Lung (tissue), 12 donors: ENCODE results near the gene SHOC2. TPM values are rescaled to one million over a fixed set of nuclear protein-coding genes. Genes with fewer than 3 reads are reported as not detected.

Source experiments
- ATAC-seq: fragments of 200-7000 bp; cut with Tn5 transposase; one replicate; pipeline ENCODE4 v1.9.1; 2020; ENCODE audit warnings: moderate number of reproducible peaks; ENCODE audit not compliant: insufficient read depth, low FRiP score
- DNase-seq, 3 donors: peaks; one replicate each; pipeline ENCODE4 v3.0.0-alpha.2; 2013 to 2017
- H3K27ac ChIP-seq, 2 donors: one replicate each; pipeline ENCODE4 v1.5.1; 2013; ENCODE audit warnings: mild to moderate bottlenecking in 2 of 2, moderate library complexity in 2 of 2, control low read depth in 1 of 2, inconsistent platforms in 1 of 2, low read depth in 1 of 2, low read length in 1 of 2
- H3K27me3 ChIP-seq, 3 donors: one replicate each; pipeline ENCODE4 v1.5.1; 2013; ENCODE audit warnings: low read length in 2 of 3; ENCODE audit not compliant: control insufficient read depth in 3 of 3, insufficient read depth in 3 of 3
- H3K36me3 ChIP-seq, 4 donors: one replicate each; pipeline ENCODE4 v1.5.1; 2013; ENCODE audit warnings: low read length in 4 of 4, mild to moderate bottlenecking in 1 of 4, moderate library complexity in 1 of 4; ENCODE audit not compliant: control insufficient read depth in 4 of 4, insufficient read depth in 4 of 4
- H3K4me1 ChIP-seq, 5 donors: one replicate each; pipeline ENCODE4 v1.5.1; 2013; ENCODE audit warnings: low read length in 5 of 5, mild to moderate bottlenecking in 2 of 5, moderate library complexity in 1 of 5; ENCODE audit not compliant: control insufficient read depth in 5 of 5, insufficient read depth in 5 of 5
- H3K4me3 ChIP-seq: one replicate; pipeline ENCODE4 v1.5.1; 2013; ENCODE audit warnings: mild to moderate bottlenecking, control low read depth, moderate library complexity
- H3K9ac ChIP-seq, 2 donors: one replicate each; pipeline ENCODE4 v1.5.1; 2013; ENCODE audit warnings: low read length in 2 of 2, control low read depth in 1 of 2; ENCODE audit not compliant: insufficient read depth in 1 of 2
- H3K9me3 ChIP-seq, 4 donors: one replicate each; pipeline ENCODE4 v1.5.1; 2013; ENCODE audit warnings: low read length in 3 of 4, mild to moderate bottlenecking in 1 of 4, moderate library complexity in 1 of 4; ENCODE audit not compliant: control insufficient read depth in 4 of 4, insufficient read depth in 3 of 4
- CTCF ChIP-seq: IDR thresholded peaks from 2 replicates; pipeline ENCODE4 v1.5.1; 2012; ENCODE audit warnings: mild to moderate bottlenecking; ENCODE audit errors: control extremely low read depth, extremely low read depth
- WGBS, 2 donors: extraction: QIAGEN DNeasy Blood & Tissue Kit; methylation state at CpG; one replicate each; pipeline ENCODE4 v1.1.7; 2013; 5-methylcytosine and 5-hydroxymethylcytosine counted together
- polyA plus RNA-seq, 2 donors: library from polyadenylated mRNA; stranded (reverse); fragments of 200-250 nt; gene quantifications; one replicate each; pipeline ENCODE4 v1.2.1, GENCODE V29; 2013
- total RNA-seq, 2 donors: library from RNA; depleted of rRNA in 1 of 2; stranded (reverse); fragments of >200 nt in 1 of 2; gene quantifications; one replicate each; pipeline ENCODE4 v1.2.1, GENCODE V29; 2014 to 2021
- donor health status: control.
- donor health status: control.
- donor health status: Bipolar disorder and iron deficiency.
- donor health status: healthy.
- donor health status: DM: yes; HTN: yes; CAD: no.

The SHOC2 gene
- total and polyA plus RNA-seq, 4 donors, result 17.3 to 74.9 (median 35.3) TPM

GRCh38 chr10:110932505-110933180 lies 13.2 kb downstream of the SHOC2 start:
- peaks cover 0 to 14% (median 0%) of the 10 kb centered on the region in 5 donors for H3K4me1 ChIP-seq
- no peak for ATAC-seq
- H3K27ac ChIP-seq, result no peak overlapping the region

GRCh38 chr10:110936757-110937156 lies 17.4 kb downstream of the SHOC2 start:
- Histone ChIP-seq H3K27ac (no peak overlapping the region), H3K36me3 (no peaks in the 10 kb centered on the region), H3K9me3 (no peaks in the 10 kb centered on the region), H3K9ac (no peak overlapping the region), H3K4me3 (no peak overlapping the region), H3K4me1 (peaks cover 0 to 11% (median 0%) of the 10 kb centered on the region in 5 donors), H3K27me3 (no peaks in the 10 kb centered on the region)
- TF ChIP-seq CTCF, result no peak
- WGBS, 2 donors, result 97 to 98% methylated on average over 18 of the region's 18 CpGs
- DNase-seq, result no peak
- no peak for ATAC-seq

More at GRCh38 chr10:110932505-110933180, 13.2 kb downstream of the SHOC2 start:
- DNase-seq, result no peak
- H3K36me3 ChIP-seq, result no peaks in the 10 kb centered on the region
- no peaks in the 10 kb centered on the region for H3K27me3 ChIP-seq
- H3K9ac ChIP-seq, result no peak overlapping the region
- no peak for TF ChIP-seq CTCF
- WGBS, 2 donors, result 58 to 75% methylated on average over 1 of the region's 1 CpG
- H3K4me3 ChIP-seq, result no peak overlapping the region
- no peaks in the 10 kb centered on the region for H3K9me3 ChIP-seq

DNA sequence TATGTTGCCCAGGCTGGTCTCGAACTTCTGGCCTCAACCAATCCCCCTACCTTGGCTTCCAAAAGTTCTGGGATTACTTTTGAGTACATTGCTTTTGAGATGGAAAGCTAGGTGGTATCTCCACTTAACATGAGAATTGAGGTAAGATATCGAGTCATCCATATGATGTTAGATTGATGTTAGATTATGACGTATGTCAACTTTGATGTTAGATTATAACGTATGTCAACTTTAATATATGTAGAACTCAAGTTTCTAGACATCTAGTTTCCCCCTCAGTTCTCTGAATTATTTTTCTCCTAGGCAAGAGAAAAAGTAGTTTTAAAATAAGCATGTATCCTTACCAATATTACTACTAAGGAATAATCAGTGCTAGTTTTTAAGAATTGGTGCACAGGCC lies 20.0 kb downstream of the SHOC2 start:
- peaks cover 0 to 6% (median 0%) of the 10 kb centered on the region in 5 donors for H3K4me1 ChIP-seq
- WGBS, 2 donors, result 96% methylated on average over 4 of the region's 4 CpGs
- DNase-seq (no peak), ATAC-seq (no peak)
- no peaks in the 10 kb centered on the region for H3K27me3 ChIP-seq
- H3K9me3 ChIP-seq, result peaks cover 0 to 4% (median 0%) of the 10 kb centered on the region in 4 donors
- H3K36me3 ChIP-seq, result peaks cover 0 to 5% (median 3%) of the 10 kb centered on the region in 4 donors
- H3K27ac ChIP-seq, result no peak overlapping the region
- no peak overlapping the region for H3K9ac ChIP-seq
- no peak for TF ChIP-seq CTCF
- no peak overlapping the region for H3K4me3 ChIP-seq
